SU-DHL-6 (cell line): Measurements from ENCODE around the gene ARPP19.

Source experiments
- H2AFZ ChIP-seq: fragments of 200-600 bp; sonication (generic); 2 replicates; pipeline ENCODE4 v1.6.1; 2014; ENCODE audit warnings: low read depth, mild to moderate bottlenecking, moderate library complexity, mixed read lengths, antibody characterized with exemption, low read length; ENCODE audit not compliant: severe bottlenecking
- H3F3A ChIP-seq: fragments of 200-600 bp; shearing (Covaris generic); 2 replicates; pipeline ENCODE4 v1.6.0; 2016; ENCODE audit warnings: antibody characterized with exemption, mild to moderate bottlenecking; ENCODE audit not compliant: insufficient read depth
- H3K27ac ChIP-seq: fragments of 200-600 bp; sonication (generic); 2 replicates; pipeline ENCODE4 v1.5.1; 2016; ENCODE audit warnings: low read depth, mild to moderate bottlenecking, low read length, moderate library complexity, mixed read lengths
- H3K27me3 ChIP-seq: fragments of 200-600 bp; sonication (generic), shearing (Covaris generic); 2 replicates; pipeline ENCODE4 v1.6.0; 2014; ENCODE audit warnings: mild to moderate bottlenecking, low read length
- H3K36me3 ChIP-seq: fragments of 200-600 bp; sonication (generic); 2 replicates; pipeline ENCODE4 v1.6.1; 2014; ENCODE audit warnings: mild to moderate bottlenecking, low read length, mixed read lengths
- H3K4me2 ChIP-seq: fragments of 300-600, 200-600 bp; shearing (Covaris generic), sonication (generic); 2 replicates; pipeline ENCODE4 v1.6.0; 2014; ENCODE audit warnings: low read length, low read depth, mild to moderate bottlenecking; ENCODE audit not compliant: poor library complexity, severe bottlenecking
- H3K4me3 ChIP-seq: fragments of 200-600 bp; sonication (generic); 2 replicates; pipeline ENCODE4 v1.5.1; 2014; ENCODE audit warnings: antibody characterized with exemption, low read length, mild to moderate bottlenecking, mixed read lengths; ENCODE audit not compliant: insufficient read depth, poor library complexity, severe bottlenecking
- H3K79me2 ChIP-seq: fragments of 200-600 bp; sonication (generic); 2 replicates; pipeline ENCODE4 v1.6.1; 2014; ENCODE audit warnings: mild to moderate bottlenecking, low read length, moderate library complexity; ENCODE audit not compliant: insufficient read depth
- H3K9ac ChIP-seq: fragments of 200-600 bp; sonication (generic); 2 replicates; pipeline ENCODE4 v1.7.0; 2014; ENCODE audit warnings: mild to moderate bottlenecking, low read length
- H3K9me2 ChIP-seq: fragments of 200-600 bp; sonication (generic); replicated peaks from 2 replicates; pipeline ENCODE4 v1.6.1; 2014; ENCODE audit warnings: low read length; ENCODE audit not compliant: insufficient read depth
- H3K9me3 ChIP-seq: fragments of 200-600 bp; sonication (generic); 2 replicates; pipeline ENCODE4 v1.6.1; 2014; ENCODE audit warnings: low read length, mixed read lengths; ENCODE audit not compliant: insufficient read depth
- H4K20me1 ChIP-seq: fragments of 200-600 bp; sonication (generic); 2 replicates; pipeline ENCODE4 v1.6.1; 2014; ENCODE audit warnings: low read depth, mild to moderate bottlenecking, antibody characterized with exemption, low read length, moderate library complexity, mixed read lengths
- EZH2phosphoT487 ChIP-seq: fragments of 200-600 bp; sonication (generic), shearing (Covaris generic); conservative IDR thresholded peaks from 2 replicates; pipeline ENCODE4 v1.6.1; 2018; ENCODE audit warnings: mild to moderate bottlenecking, antibody characterized with exemption, low read length, moderate library complexity, mixed read lengths
- TF ChIP-seq, protein P1 (sequence below): fragments of 200-600 bp; sonication (generic); IDR thresholded peaks from one replicate; pipeline ENCODE4 v1.5.1; 2017; ENCODE audit warnings: antibody characterized with exemption, mild to moderate bottlenecking, low read length, moderate library complexity; ENCODE audit not compliant: insufficient read depth, poor library complexity, severe bottlenecking

Gene ARPP19

DNA sequence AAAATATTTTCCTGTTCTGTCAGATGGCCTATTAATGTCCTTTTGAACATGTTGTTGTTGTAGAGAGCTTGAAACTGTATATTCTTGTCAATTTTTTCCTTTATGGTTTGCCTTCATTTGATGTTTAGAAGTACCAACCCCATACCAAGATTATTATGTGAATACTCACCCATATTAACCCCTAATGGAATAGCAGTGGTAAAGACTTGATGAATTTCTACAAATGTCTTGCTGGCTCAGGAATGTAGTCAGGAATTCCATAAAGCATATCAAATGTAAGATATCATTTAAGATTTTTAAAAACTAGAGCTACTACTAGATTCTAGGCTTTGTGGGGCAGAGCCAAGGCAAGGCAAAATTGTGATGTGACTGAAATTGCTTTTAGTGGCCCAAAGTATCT lies 70.1 kb downstream of the ARPP19 start:
- no peak for TF ChIP-seq EZH2phosphoT487
- TF ChIP-seq, protein P1, sequence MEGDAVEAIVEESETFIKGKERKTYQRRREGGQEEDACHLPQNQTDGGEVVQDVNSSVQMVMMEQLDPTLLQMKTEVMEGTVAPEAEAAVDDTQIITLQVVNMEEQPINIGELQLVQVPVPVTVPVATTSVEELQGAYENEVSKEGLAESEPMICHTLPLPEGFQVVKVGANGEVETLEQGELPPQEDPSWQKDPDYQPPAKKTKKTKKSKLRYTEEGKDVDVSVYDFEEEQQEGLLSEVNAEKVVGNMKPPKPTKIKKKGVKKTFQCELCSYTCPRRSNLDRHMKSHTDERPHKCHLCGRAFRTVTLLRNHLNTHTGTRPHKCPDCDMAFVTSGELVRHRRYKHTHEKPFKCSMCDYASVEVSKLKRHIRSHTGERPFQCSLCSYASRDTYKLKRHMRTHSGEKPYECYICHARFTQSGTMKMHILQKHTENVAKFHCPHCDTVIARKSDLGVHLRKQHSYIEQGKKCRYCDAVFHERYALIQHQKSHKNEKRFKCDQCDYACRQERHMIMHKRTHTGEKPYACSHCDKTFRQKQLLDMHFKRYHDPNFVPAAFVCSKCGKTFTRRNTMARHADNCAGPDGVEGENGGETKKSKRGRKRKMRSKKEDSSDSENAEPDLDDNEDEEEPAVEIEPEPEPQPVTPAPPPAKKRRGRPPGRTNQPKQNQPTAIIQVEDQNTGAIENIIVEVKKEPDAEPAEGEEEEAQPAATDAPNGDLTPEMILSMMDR = no peak
- Histone ChIP-seq H3K9me3 (no peaks in the 10 kb centered on the region), H3K9me2 (no peaks in the 10 kb centered on the region), H3K36me3 (no peaks in the 10 kb centered on the region), H2AFZ (no peak overlapping the region), H3K4me2 (no peak overlapping the region), H3F3A (0 out of 2 replicates have a peak, but pooled peaks cover 9% of the 10 kb centered on the region), H4K20me1 (no peaks in the 10 kb centered on the region), H3K79me2 (peaks cover 10% of the 10 kb centered on the region; the same call in 1 of the 2 replicates), H3K9ac (no peak overlapping the region), H3K27me3 (no peaks in the 10 kb centered on the region), H3K4me3 (no peak overlapping the region), H3K27ac (no peak overlapping the region)
